Stimulated activated naive CD8-positive, alpha-beta T cell treated with anti-CD3 and anti-CD28 coated beads, Interleukin-15, Interleukin-2, amounts not matched to agents 100 ng/mL and 50 ng/mL, for 24 hours (primary cell): ENCODE data around the gene EPS8L2.
"Not testable (repeated sequence)": the region's sequence is repeated elsewhere in the genome, so short reads cannot be mapped to it uniquely, and the experiment has no call there.

Experiments used
- H3K27ac Mint-ChIP-seq: one replicate; pipeline ENCODE4 v1.8.0; 2021; ENCODE audit warnings: mild to moderate bottlenecking, mixed read lengths
- H3K27me3 Mint-ChIP-seq: one replicate; pipeline ENCODE4 v1.8.0; 2021; ENCODE audit warnings: mixed read lengths
- H3K36me3 Mint-ChIP-seq: one replicate; pipeline ENCODE4 v1.8.0; 2021; ENCODE audit warnings: low read depth, mixed read lengths
- H3K4me1 Mint-ChIP-seq: one replicate; pipeline ENCODE4 v1.8.0; 2021; ENCODE audit warnings: low read depth, mixed read lengths
- H3K4me3 Mint-ChIP-seq: one replicate; pipeline ENCODE4 v1.8.0; 2021; ENCODE audit warnings: mild to moderate bottlenecking, mixed read lengths
- H3K9me3 Mint-ChIP-seq: one replicate; pipeline ENCODE4 v1.8.0; 2021; ENCODE audit warnings: mixed read lengths

Gene EPS8L2

GRCh38 chr11:679271-680207 lies 26.5 kb upstream of the EPS8L2 start:
- H3K27me3 Mint-ChIP-seq: no peaks in the 10 kb centered on the region
- peaks cover 12% of the 10 kb centered on the region for H3K4me1 Mint-ChIP-seq
- no peaks in the 10 kb centered on the region for H3K9me3 Mint-ChIP-seq
- no peak overlapping the region for H3K27ac Mint-ChIP-seq
- H3K4me3 Mint-ChIP-seq: no peak overlapping the region
- H3K36me3 Mint-ChIP-seq: peaks cover 60% of the 10 kb centered on the region

GRCh38 chr11:680476-680875 lies 25.6 kb upstream of the EPS8L2 start:
- Mint-ChIP-seq H3K4me1 (peaks cover 12% of the 10 kb centered on the region), H3K27me3 (no peaks in the 10 kb centered on the region), H3K4me3 (no peak overlapping the region), H3K27ac (no peak overlapping the region), H3K36me3 (peaks cover 63% of the 10 kb centered on the region), H3K9me3 (no peaks in the 10 kb centered on the region)

GRCh38 chr11:680970-681369 lies 25.1 kb upstream of the EPS8L2 start:
- Mint-ChIP-seq H3K9me3 (no peaks in the 10 kb centered on the region), H3K4me1 (peaks cover 12% of the 10 kb centered on the region), H3K27me3 (no peaks in the 10 kb centered on the region), H3K36me3 (peaks cover 63% of the 10 kb centered on the region), H3K4me3 (no peak overlapping the region), H3K27ac (no peak overlapping the region)

GRCh38 chr11:686451-687243 lies 19.4 kb upstream of the EPS8L2 start:
- peaks cover 15% of the 10 kb centered on the region for H3K4me1 Mint-ChIP-seq
- H3K27me3 Mint-ChIP-seq: no peaks in the 10 kb centered on the region
- H3K27ac Mint-ChIP-seq: no peak overlapping the region
- no peaks in the 10 kb centered on the region for H3K9me3 Mint-ChIP-seq
- no peak overlapping the region for H3K4me3 Mint-ChIP-seq
- H3K36me3 Mint-ChIP-seq: peaks cover 63% of the 10 kb centered on the region

- no peaks in the 10 kb centered on the region for H3K27me3 Mint-ChIP-seq
- no peaks in the 10 kb centered on the region for H3K9me3 Mint-ChIP-seq
- H3K4me3 Mint-ChIP-seq: no peak overlapping the region
- H3K4me1 Mint-ChIP-seq: peaks cover 17% of the 10 kb centered on the region
- peaks cover 57% of the 10 kb centered on the region for H3K36me3 Mint-ChIP-seq
- H3K27ac Mint-ChIP-seq: no peak overlapping the region
Observed at GRCh38 chr11:687751-688150, 18.3 kb upstream of the EPS8L2 start.

- H3K27ac Mint-ChIP-seq: no peak overlapping the region
- H3K4me1 Mint-ChIP-seq: peaks cover 27% of the 10 kb centered on the region
- no peak overlapping the region for H3K4me3 Mint-ChIP-seq
- H3K27me3 Mint-ChIP-seq: no peaks in the 10 kb centered on the region
- no peaks in the 10 kb centered on the region for H3K9me3 Mint-ChIP-seq
- peaks cover 52% of the 10 kb centered on the region for H3K36me3 Mint-ChIP-seq
Observed at GRCh38 chr11:688681-689080, 17.4 kb upstream of the EPS8L2 start.

- H3K27ac Mint-ChIP-seq: no peak overlapping the region
- H3K4me3 Mint-ChIP-seq: no peak overlapping the region
- peaks cover 29% of the 10 kb centered on the region for H3K4me1 Mint-ChIP-seq
- H3K9me3 Mint-ChIP-seq: no peaks in the 10 kb centered on the region
- H3K36me3 Mint-ChIP-seq: peaks cover 43% of the 10 kb centered on the region
- no peaks in the 10 kb centered on the region for H3K27me3 Mint-ChIP-seq
Observed at GRCh38 chr11:689625-690024, 16.4 kb upstream of the EPS8L2 start.

GRCh38 chr11:690244-690643 lies 15.8 kb upstream of the EPS8L2 start:
- H3K9me3 Mint-ChIP-seq, H3K4me3 Mint-ChIP-seq, H3K27me3 Mint-ChIP-seq, H3K27ac Mint-ChIP-seq: not testable (repeated sequence)
- Mint-ChIP-seq H3K36me3 (peaks cover 41% of the 10 kb centered on the region), H3K4me1 (peaks cover 29% of the 10 kb centered on the region)

- Mint-ChIP-seq H3K36me3 (peaks cover 41% of the 10 kb centered on the region), H3K4me1 (peaks cover 29% of the 10 kb centered on the region), H3K9me3 (no peaks in the 10 kb centered on the region), H3K4me3 (peak overlapping the region; percentile 17), H3K27ac (no peak overlapping the region), H3K27me3 (no peaks in the 10 kb centered on the region)
Observed at GRCh38 chr11:690738-691633, 15.0 kb upstream of the EPS8L2 start.

- H3K9me3 Mint-ChIP-seq: no peaks in the 10 kb centered on the region
- H3K4me3 Mint-ChIP-seq: peak overlapping the region; percentile 17
- peaks cover 32% of the 10 kb centered on the region for H3K36me3 Mint-ChIP-seq
- H3K4me1 Mint-ChIP-seq: peaks cover 38% of the 10 kb centered on the region
- H3K27ac Mint-ChIP-seq: peak overlapping the region; percentile 26
- H3K27me3 Mint-ChIP-seq: no peaks in the 10 kb centered on the region
Observed at GRCh38 chr11:691710-692590, 14.1 kb upstream of the EPS8L2 start.

- Mint-ChIP-seq H3K9me3 (no peaks in the 10 kb centered on the region), H3K4me3 (peak overlapping the region; percentile 81), H3K27me3 (no peaks in the 10 kb centered on the region), H3K27ac (peak overlapping the region; percentile 86), H3K36me3 (peaks cover 23% of the 10 kb centered on the region), H3K4me1 (peaks cover 48% of the 10 kb centered on the region)
Observed at GRCh38 chr11:692824-693414, 13.1 kb upstream of the EPS8L2 start.

- no peaks in the 10 kb centered on the region for H3K9me3 Mint-ChIP-seq
- H3K27ac Mint-ChIP-seq: peak overlapping the region; percentile 86
- peak overlapping the region; percentile 81 for H3K4me3 Mint-ChIP-seq
- no peaks in the 10 kb centered on the region for H3K27me3 Mint-ChIP-seq
- peaks cover 19% of the 10 kb centered on the region for H3K36me3 Mint-ChIP-seq
- H3K4me1 Mint-ChIP-seq: peaks cover 52% of the 10 kb centered on the region
Observed at GRCh38 chr11:693415-693831, 12.6 kb upstream of the EPS8L2 start.

- peaks cover 52% of the 10 kb centered on the region for H3K4me1 Mint-ChIP-seq
- no peaks in the 10 kb centered on the region for H3K9me3 Mint-ChIP-seq
Observed at GRCh38 chr11:693887-694562, 12.0 kb upstream of the EPS8L2 start.

More at GRCh38 chr11:693887-694562, 12.0 kb upstream of the EPS8L2 start:
- Mint-ChIP-seq H3K36me3 (peaks cover 15% of the 10 kb centered on the region), H3K27ac (peak overlapping the region; percentile 86), H3K4me3 (peak overlapping the region; percentile 81), H3K27me3 (no peaks in the 10 kb centered on the region)
